Memory B cell (primary cell): Measurements from ENCODE around the gene CRISPLD2.

Experiments
- ATAC-seq: fragments of 150-1000 bp; cut with Tn5 transposase; 2 replicates; pipeline ENCODE4 v1.10.0; 2021; ENCODE audit warnings: low read depth, mild to moderate bottlenecking, moderate library complexity
- DNase-seq, 2 donors: peaks; one replicate each; pipeline ENCODE4 v3.0.0; 2022; ENCODE audit warnings: low spot score in 2 of 2
- H3K27ac Mint-ChIP-seq: one replicate; pipeline ENCODE4 v1.8.0; 2022; ENCODE audit warnings: mild to moderate bottlenecking, moderate library complexity, mixed read lengths
- H3K27me3 Mint-ChIP-seq: one replicate; pipeline ENCODE4 v1.8.0; 2022; ENCODE audit warnings: mixed read lengths
- H3K36me3 Mint-ChIP-seq: one replicate; pipeline ENCODE4 v1.8.0; 2022; ENCODE audit warnings: mild to moderate bottlenecking, mixed read lengths
- H3K4me1 Mint-ChIP-seq: one replicate; pipeline ENCODE4 v1.8.0; 2022; ENCODE audit warnings: mixed read lengths
- H3K4me3 Mint-ChIP-seq: one replicate; pipeline ENCODE4 v1.8.0; 2022; ENCODE audit warnings: mild to moderate bottlenecking, moderate library complexity, mixed read lengths
- H3K9me3 Mint-ChIP-seq: one replicate; pipeline ENCODE4 v1.8.0; 2022; ENCODE audit warnings: mixed read lengths

Gene CRISPLD2

DNA sequence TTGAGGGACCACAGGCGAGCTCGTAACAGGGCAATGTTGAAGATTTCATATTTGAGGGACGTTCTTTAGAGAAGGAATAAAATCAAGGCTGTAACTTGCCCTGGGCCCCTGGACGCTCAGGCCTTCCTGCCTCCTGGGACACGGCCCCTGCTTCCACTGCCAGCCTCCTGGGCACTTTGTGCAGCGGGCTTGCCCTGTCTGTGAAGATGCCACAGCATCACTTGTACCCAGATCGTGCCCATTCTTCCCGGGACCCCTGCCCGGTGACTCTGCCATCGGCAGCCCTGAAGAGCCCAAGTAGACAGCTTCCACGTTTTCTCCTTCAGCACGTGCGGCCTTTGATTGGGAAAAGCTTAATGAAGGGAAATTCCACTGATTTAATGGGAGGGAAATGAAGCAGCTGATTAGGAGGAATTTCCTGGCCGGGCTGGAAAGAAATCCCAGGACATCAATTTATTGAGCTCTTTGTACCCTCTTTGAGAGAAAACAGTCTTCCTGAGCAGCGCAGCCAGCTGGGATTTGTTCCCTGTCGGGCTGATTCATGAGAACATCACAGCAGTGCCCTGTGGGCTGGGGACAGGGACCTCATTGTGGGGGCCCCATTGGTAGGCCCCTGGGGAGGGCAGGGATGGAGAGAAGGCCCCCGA lies 71.5 kb downstream of the CRISPLD2 start:
- no peak overlapping the region for H3K27ac Mint-ChIP-seq
- peaks cover 20% of the 10 kb centered on the region for H3K27me3 Mint-ChIP-seq
- ATAC-seq (no peak), DNase-seq (no peak)
- no peaks in the 10 kb centered on the region for H3K36me3 Mint-ChIP-seq
- peaks cover 3% of the 10 kb centered on the region for H3K9me3 Mint-ChIP-seq
- no peaks in the 10 kb centered on the region for H3K4me1 Mint-ChIP-seq
- H3K4me3 Mint-ChIP-seq, result no peak overlapping the region

DNA sequence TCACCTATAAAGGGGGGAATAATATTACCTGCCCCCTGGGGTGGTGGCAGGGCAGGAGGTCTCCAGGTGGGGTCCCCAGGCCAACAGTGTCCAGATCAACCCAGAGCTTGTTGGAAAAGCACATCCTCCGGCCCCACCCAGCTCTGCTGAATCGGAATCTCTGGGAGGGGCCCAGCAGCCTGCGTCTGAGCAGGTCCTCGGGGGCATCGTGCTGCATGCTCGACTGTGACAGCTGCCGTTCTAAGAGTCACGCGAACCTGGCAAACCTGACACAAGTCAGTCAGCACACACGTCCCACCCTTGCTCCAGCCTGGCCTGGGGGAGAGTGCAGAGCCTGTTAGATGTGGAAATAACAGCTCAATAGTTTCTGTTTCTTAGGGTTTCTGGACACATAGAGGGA lies 72.3 kb downstream of the CRISPLD2 start:
- no peaks in the 10 kb centered on the region for H3K4me1 Mint-ChIP-seq
- H3K9me3 Mint-ChIP-seq, result peaks cover 3% of the 10 kb centered on the region
- DNase-seq (no peak), ATAC-seq (no peak)
- no peak overlapping the region for H3K4me3 Mint-ChIP-seq
- no peak overlapping the region for H3K27ac Mint-ChIP-seq
- H3K27me3 Mint-ChIP-seq, result peaks cover 18% of the 10 kb centered on the region
- H3K36me3 Mint-ChIP-seq, result no peaks in the 10 kb centered on the region

DNA sequence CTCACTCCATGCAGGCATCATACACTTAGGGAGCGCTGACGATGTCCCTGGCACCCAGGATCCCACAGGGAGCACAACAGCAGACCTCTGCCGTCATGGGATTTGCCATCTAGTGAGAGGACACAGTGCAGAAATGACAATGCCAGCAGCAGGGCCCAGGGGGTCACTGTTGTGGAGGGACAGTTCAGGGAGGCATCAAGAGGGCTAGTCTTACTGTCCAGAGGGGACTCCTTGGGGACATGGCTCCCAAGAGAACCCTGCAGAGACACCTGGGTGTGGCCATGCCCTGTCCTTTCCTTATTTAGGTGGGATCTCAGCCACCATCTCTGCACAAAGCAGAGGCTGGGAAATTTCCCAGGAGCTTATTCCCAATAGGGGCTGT lies 73.7 kb downstream of the CRISPLD2 start:
- no peak for ATAC-seq
- H3K4me1 Mint-ChIP-seq, result no peaks in the 10 kb centered on the region
- DNase-seq, result no peak
- no peaks in the 10 kb centered on the region for H3K36me3 Mint-ChIP-seq
- H3K4me3 Mint-ChIP-seq, result no peak overlapping the region
- H3K27me3 Mint-ChIP-seq, result peaks cover 15% of the 10 kb centered on the region
- H3K9me3 Mint-ChIP-seq, result peaks cover 3% of the 10 kb centered on the region
- H3K27ac Mint-ChIP-seq, result no peak overlapping the region

DNA sequence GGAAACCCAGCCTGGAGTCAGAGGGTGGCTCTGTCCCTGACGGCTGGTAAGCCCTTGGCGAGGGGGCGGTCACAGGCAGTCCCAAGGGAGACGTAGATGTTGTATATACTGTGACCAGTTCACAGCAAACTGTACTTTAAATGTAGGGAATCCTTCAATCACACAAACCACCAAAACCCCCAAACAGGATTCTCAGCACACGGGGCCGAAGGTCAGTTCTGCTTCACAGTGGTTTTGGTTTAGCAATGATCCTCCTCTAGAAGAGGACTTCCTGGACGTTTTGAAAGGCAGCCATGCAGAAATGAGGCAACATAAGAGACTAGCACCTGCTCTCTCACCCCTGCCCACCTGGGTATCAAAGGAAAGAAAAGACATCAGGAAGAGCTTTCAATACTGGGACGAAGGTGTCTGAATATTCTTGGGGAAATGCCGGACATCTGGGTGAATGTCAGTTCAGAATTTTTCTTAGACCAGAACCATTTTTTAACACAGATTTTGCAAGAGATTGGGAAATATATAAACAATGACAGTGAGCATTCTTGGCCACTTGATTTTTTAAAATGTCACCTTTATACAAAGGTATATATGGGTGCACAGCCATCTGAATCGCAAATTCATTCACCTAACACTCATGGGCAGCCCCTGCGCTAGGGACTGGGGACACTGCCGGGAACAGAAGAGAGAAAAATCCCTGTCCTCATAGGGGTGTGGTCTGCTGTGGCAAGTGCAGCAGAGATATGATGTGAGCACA lies 74.2 kb downstream of the CRISPLD2 start:
- no peak overlapping the region for H3K27ac Mint-ChIP-seq
- ATAC-seq (no peak), DNase-seq (no peak)
- H3K4me3 Mint-ChIP-seq, result no peak overlapping the region
- H3K4me1 Mint-ChIP-seq, result no peaks in the 10 kb centered on the region
- H3K36me3 Mint-ChIP-seq, result no peaks in the 10 kb centered on the region
- peaks cover 3% of the 10 kb centered on the region for H3K9me3 Mint-ChIP-seq
- H3K27me3 Mint-ChIP-seq, result peaks cover 12% of the 10 kb centered on the region

DNA sequence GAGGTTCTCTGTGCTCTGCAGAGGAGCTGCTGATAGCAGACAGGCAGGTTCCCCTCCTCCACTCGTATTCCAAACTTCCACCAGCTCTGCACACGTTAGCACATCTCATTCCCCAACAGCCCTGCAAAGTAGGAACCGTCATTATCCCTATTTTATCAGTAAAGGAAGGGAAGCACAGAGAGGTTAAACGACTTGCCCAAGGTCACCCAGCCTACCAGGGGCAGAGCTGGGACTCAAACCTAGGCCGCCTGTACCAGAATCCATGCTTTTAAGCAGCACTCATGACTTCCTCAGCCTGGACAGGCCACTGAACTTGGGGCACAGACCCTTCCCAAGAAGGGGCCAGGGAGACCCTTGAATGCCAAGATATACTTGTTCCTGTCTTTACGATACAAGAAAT lies 75.2 kb downstream of the CRISPLD2 start:
- Mint-ChIP-seq H3K4me3 (no peak overlapping the region), H3K36me3 (no peaks in the 10 kb centered on the region), H3K27me3 (peaks cover 15% of the 10 kb centered on the region), H3K27ac (no peak overlapping the region), H3K9me3 (peaks cover 3% of the 10 kb centered on the region), H3K4me1 (no peaks in the 10 kb centered on the region)
- ATAC-seq (no peak), DNase-seq (no peak)

DNA sequence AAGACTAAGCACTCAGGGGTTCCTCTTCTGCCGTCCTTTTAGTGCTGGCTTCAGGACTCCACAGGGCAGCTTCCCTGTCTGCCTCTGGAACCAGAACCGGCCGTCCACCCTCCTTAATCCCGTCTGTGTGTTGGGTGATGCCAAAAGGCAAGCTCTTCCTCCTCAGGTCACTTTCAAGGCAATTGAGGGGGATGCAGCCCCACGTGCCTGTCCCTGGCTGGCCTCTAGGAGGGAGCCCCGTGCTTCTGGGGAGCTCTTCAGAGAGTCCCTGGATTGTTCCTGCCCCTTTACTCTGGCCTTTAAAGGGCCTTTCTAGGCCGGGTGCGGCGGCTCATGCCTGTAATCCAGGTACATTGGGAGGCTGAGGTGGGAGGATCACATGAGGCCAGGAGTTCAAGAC lies 77.1 kb downstream of the CRISPLD2 start:
- H3K4me1 Mint-ChIP-seq, result no peaks in the 10 kb centered on the region
- ATAC-seq, result no peak
- no peaks in the 10 kb centered on the region for H3K36me3 Mint-ChIP-seq
- no peak overlapping the region for H3K27ac Mint-ChIP-seq
- peaks cover 17% of the 10 kb centered on the region for H3K27me3 Mint-ChIP-seq
- H3K9me3 Mint-ChIP-seq, result peaks cover 7% of the 10 kb centered on the region
- H3K4me3 Mint-ChIP-seq, result no peak overlapping the region
- no peak for DNase-seq

DNA sequence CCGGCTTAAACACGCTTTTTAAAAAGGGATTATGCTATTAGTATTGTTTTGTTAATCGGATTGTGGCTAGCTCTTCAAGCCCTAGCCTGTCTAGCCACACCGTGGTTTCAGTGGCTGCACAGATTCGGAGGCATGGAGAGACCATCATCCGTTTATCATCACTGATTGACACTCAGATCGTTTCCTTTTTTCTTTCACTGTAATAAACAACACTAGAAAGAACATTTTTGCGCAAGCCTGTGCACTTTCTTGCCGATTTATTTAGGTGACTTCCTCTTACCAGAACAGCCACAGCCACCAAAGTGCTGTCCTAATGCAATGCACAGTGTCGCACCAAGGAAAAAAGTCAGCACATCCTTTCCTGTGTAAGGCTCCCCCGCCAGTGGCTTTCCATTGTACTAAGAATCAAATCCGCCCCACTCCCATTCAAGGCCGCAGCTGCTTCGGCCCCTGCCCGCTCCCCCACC lies 78.2 kb downstream of the CRISPLD2 start:
- H3K36me3 Mint-ChIP-seq, result no peaks in the 10 kb centered on the region
- no peaks in the 10 kb centered on the region for H3K4me1 Mint-ChIP-seq
- no peak overlapping the region for H3K4me3 Mint-ChIP-seq
- DNase-seq (no peak), ATAC-seq (no peak)
- peaks cover 7% of the 10 kb centered on the region for H3K9me3 Mint-ChIP-seq
- H3K27ac Mint-ChIP-seq, result no peak overlapping the region
- peaks cover 17% of the 10 kb centered on the region for H3K27me3 Mint-ChIP-seq

DNA sequence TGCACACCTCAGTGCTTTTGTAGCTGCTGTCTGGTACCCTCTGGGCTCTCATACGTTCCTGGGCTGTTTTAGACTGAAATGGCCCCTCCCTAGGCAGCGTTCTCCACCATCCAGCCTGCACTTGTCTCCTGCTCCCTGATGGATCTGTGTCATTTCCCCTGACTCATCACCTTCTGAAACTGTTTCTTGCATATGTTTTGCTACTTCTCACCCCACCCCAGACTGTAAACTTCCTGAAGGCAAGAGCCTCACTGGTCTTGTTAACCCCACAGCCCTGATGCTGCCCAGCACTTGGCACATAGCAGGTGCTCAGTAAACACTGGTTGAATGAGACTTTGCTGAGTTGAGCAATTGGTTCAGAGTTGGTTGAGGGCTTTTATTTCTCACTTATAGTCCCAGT lies 78.7 kb downstream of the CRISPLD2 start:
- Mint-ChIP-seq H3K4me1 (no peaks in the 10 kb centered on the region), H3K4me3 (no peak overlapping the region), H3K36me3 (no peaks in the 10 kb centered on the region), H3K27ac (no peak overlapping the region), H3K9me3 (peaks cover 7% of the 10 kb centered on the region), H3K27me3 (peaks cover 13% of the 10 kb centered on the region)
- ATAC-seq, result no peak
- no peak for DNase-seq

DNA sequence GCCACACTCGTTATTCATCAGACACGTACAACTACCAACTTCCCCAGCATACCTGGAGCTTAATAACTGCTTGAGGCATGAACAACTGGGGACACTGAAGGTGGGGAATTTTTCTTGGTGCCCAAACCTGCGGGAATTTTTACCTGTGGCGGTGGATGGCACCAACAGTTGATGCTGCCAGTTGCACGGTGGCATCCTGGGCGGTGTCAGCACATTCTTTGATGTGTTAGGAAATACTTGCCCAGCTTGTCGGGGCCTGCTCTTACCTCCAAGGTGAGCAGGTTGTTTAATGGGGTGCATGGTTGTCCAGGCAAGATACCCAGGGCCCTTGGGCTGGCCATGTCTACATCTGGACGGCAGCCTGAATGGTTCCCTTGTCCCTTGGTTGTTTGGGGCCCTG lies 79.6 kb downstream of the CRISPLD2 start:
- ATAC-seq (no peak), DNase-seq (no peak)
- Mint-ChIP-seq H3K4me3 (no peak overlapping the region), H3K36me3 (no peaks in the 10 kb centered on the region), H3K27ac (no peak overlapping the region), H3K9me3 (peaks cover 4% of the 10 kb centered on the region), H3K27me3 (peaks cover 11% of the 10 kb centered on the region), H3K4me1 (no peaks in the 10 kb centered on the region)

DNA sequence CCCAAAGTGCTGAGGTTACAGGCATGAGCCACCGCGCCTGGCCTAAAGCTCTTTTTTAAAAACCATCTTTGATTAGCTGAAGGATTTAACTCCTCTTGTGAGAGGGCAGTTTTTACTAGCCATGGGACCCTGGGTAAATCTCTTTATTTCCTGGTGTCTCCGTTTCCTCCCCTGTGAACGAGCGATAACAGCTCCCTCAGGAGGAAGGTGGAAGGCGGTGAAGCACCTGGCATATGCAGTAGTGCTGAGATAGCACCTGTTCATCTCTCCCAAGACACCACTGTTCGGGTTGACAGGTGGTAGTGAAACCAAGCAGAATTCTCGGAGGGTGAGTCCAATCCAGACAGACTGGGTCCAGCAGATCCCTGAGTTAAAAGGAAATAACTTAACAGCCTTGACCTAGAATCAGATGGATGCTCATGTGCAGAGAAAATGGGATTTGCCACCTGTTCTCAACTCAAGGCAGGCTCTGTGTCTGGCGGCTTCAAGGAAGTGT lies 86.2 kb downstream of the CRISPLD2 start:
- peaks cover 1% of the 10 kb centered on the region for H3K27me3 Mint-ChIP-seq
- no peaks in the 10 kb centered on the region for H3K4me1 Mint-ChIP-seq
- H3K4me3 Mint-ChIP-seq, result no peak overlapping the region
- peaks cover 1% of the 10 kb centered on the region for H3K9me3 Mint-ChIP-seq
- H3K27ac Mint-ChIP-seq, result no peak overlapping the region
- DNase-seq (no peak), ATAC-seq (no peak)
- H3K36me3 Mint-ChIP-seq, result no peaks in the 10 kb centered on the region

DNA sequence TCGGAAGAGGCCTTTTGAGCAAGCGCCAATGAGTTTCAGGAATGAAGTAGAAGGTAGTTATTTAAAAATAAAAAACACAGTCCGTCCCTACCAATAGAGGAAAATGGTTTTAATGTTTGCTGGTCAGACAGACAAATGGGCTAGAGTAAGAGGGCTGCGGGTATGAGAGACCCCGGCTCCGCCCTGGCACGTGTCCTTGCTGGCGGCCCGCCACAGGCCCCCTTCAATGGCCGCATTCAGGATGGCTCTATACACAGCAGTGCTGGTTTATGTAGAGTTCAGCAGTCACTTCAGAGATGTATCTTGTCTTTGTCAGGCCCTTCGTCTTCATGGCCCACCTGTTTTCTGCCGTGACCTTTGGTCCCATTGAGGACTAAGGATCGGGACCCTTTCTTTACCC lies 87.3 kb downstream of the CRISPLD2 start:
- no peaks in the 10 kb centered on the region for H3K4me1 Mint-ChIP-seq
- ATAC-seq (no peak), DNase-seq (no peak)
- no peaks in the 10 kb centered on the region for H3K9me3 Mint-ChIP-seq
- no peaks in the 10 kb centered on the region for H3K27me3 Mint-ChIP-seq
- no peaks in the 10 kb centered on the region for H3K36me3 Mint-ChIP-seq
- H3K4me3 Mint-ChIP-seq, result no peak overlapping the region
- no peak overlapping the region for H3K27ac Mint-ChIP-seq

DNA sequence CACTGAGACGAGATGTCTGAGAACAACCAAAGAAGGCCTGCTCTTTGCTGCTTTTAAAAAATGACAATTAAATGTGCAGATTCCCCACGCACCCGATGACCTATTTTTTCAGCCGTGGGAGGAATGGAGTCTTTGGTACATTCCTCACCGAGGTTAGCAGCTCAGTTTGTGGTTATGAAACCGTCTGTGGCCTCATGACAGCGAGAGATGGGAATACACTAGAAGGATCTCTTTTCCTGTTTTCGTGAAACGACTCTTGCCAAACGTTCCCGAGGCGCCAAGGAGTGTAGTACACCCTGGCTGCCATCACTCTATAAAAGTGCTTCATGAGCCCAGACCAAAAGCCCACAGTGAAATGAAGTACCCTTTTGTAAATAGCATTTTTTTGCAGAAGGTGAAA lies 87.8 kb downstream of the CRISPLD2 start:
- Mint-ChIP-seq H3K4me1 (no peaks in the 10 kb centered on the region), H3K27ac (no peak overlapping the region), H3K9me3 (no peaks in the 10 kb centered on the region), H3K4me3 (no peak overlapping the region), H3K27me3 (no peaks in the 10 kb centered on the region), H3K36me3 (no peaks in the 10 kb centered on the region)
- ATAC-seq, result no peak
- DNase-seq, result no peak

DNA sequence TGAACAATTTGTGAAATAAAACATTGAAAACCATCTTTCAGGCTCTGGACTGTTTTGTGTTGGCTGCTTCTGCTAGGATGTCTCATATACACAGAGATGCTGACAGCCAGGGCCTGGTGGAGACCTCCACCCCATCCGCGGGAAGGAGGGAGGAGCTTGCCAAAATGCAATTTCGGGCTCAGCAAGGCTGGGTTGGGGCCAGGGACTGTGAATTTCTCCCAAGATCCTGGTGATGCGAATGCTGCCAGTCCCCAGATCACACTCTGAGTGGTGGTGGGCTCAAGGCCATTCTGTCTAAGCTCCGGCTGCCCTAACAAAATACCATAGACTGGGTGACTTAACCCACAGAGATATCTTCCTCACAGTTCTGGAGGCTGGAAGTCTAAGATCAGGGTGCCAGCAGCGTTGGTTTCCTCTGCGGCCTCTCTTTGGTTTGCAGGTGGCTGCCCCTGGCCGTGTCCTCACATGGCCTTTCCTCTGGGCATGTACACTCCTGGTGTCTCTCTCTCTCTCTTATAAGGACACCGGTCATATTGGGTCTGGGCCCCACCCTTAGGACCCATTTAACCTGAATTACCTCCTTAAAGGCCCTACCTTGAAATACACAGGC lies 89.8 kb downstream of the CRISPLD2 start:
- Mint-ChIP-seq H3K36me3 (no peaks in the 10 kb centered on the region), H3K4me3 (no peak overlapping the region), H3K4me1 (peaks cover 3% of the 10 kb centered on the region), H3K27me3 (peaks cover 7% of the 10 kb centered on the region), H3K9me3 (no peaks in the 10 kb centered on the region), H3K27ac (no peak overlapping the region)
- DNase-seq (no peak), ATAC-seq (no peak)

DNA sequence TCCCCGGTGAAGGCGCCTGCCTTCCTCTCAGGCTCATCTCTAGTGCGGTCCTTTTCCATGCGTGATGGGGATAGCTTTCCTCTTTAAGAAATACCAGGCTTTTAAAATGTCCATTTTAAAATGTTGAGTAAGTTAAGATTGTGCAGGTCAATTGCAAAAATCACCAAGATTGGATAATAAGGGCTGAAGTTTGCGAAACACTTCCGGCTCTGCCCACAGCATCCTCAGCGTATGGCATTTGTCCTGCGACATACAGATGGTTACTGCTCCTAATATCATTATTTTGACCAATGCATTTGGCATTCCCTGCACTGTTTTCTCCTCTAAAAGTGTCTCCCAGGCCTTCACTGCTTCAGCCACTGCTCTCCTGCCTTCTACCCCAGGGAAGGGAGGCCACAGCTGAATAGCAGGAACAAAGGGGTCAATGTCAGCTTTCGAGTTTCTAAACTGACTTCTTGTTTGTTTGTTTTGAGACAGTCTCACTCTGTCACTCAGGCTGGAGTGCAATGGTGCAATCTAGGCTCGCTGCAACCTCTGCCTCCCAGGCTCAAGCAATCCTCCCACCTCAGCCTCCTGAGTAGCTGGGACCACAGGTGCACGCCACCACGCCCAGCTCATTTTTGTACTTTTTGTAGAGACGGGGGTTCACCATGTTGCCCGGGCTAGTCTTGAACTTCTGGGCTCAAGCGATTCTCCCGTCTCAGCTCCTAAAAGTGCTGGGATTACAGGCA lies 91.9 kb downstream of the CRISPLD2 start:
- H3K4me1 Mint-ChIP-seq, result peaks cover 3% of the 10 kb centered on the region
- H3K9me3 Mint-ChIP-seq, result no peaks in the 10 kb centered on the region
- no peak overlapping the region for H3K27ac Mint-ChIP-seq
- no peaks in the 10 kb centered on the region for H3K36me3 Mint-ChIP-seq
- H3K4me3 Mint-ChIP-seq, result no peak overlapping the region
- ATAC-seq (no peak), DNase-seq (no peak)
- H3K27me3 Mint-ChIP-seq, result peaks cover 11% of the 10 kb centered on the region
